HFF-Myc (cell line): ENCODE data around the gene UBE3B.

Experiments used
- DNase-seq: peaks from one replicate; pipeline ENCODE4 v3.0.0-alpha.2; 2011; ENCODE audit warnings: low read depth; ENCODE audit errors: extremely low read depth
- H3K4me3 ChIP-seq: replicated peaks from 2 replicates; pipeline ENCODE4 v1.5.1; 2011; ENCODE audit warnings: low read depth, mild to moderate bottlenecking, control low read depth, low read length
- CTCF ChIP-seq: IDR thresholded peaks from 2 replicates; pipeline ENCODE4 v1.5.1; 2012; ENCODE audit warnings: mild to moderate bottlenecking, low read depth, low read length, control low read depth; ENCODE audit errors: missing control alignments

UBE3B gene

GRCh38 chr12:109559200-109559505 is 81.7 kb downstream of the UBE3B start:
- DNase-seq: no peak
- H3K4me3 ChIP-seq: no peak overlapping the region
- no peak for TF ChIP-seq CTCF

- DNase-seq: no peak
- TF ChIP-seq CTCF: no peak
- H3K4me3 ChIP-seq: no peak overlapping the region
These were observed 82.2 kb downstream of the UBE3B start for GRCh38 chr12:109559601-109560000.

GRCh38 chr12:109560867-109561710 is 83.7 kb downstream of the UBE3B start:
- H3K4me3 ChIP-seq: no peak overlapping the region
- no peak for DNase-seq
- no peak for TF ChIP-seq CTCF

- no peak for DNase-seq
- H3K4me3 ChIP-seq: no peak overlapping the region
- no peak for TF ChIP-seq CTCF
These were observed 84.2 kb downstream of the UBE3B start for GRCh38 chr12:109561711-109562030.

GRCh38 chr12:109562871-109563270 is 85.4 kb downstream of the UBE3B start:
- DNase-seq: no peak
- TF ChIP-seq CTCF: no peak
- H3K4me3 ChIP-seq: no peak overlapping the region

GRCh38 chr12:109563291-109564284 is 86.2 kb downstream of the UBE3B start:
- H3K4me3 ChIP-seq: no peak overlapping the region
- DNase-seq: no peak
- TF ChIP-seq CTCF: no peak
